Subcutaneous adipose tissue (tissue), 4 donors: Measurements from ENCODE around the gene ARHGEF17. TPM values are rescaled to one million over a fixed set of nuclear protein-coding genes. Genes with fewer than 3 reads are reported as not detected.

Experiments used
- total RNA-seq, 4 donors: library from RNA; depleted of rRNA; stranded (reverse); fragments of >200 nt; gene quantifications; one replicate each; pipeline ENCODE4 v1.1.0, GENCODE V29; 2016
- TF ChIP-seq, protein P1 (sequence below): fragments of 450-650 bp; IDR thresholded peaks from one replicate; pipeline ENCODE4 v1.5.1; 2016; ENCODE audit warnings: low read depth, mild to moderate bottlenecking, control low read depth, antibody characterized with exemption, moderate library complexity

The ARHGEF17 gene
- total RNA-seq, 4 donors from 2014 or later, result 13.1 to 95.1 (median 28.3) TPM

DNA sequence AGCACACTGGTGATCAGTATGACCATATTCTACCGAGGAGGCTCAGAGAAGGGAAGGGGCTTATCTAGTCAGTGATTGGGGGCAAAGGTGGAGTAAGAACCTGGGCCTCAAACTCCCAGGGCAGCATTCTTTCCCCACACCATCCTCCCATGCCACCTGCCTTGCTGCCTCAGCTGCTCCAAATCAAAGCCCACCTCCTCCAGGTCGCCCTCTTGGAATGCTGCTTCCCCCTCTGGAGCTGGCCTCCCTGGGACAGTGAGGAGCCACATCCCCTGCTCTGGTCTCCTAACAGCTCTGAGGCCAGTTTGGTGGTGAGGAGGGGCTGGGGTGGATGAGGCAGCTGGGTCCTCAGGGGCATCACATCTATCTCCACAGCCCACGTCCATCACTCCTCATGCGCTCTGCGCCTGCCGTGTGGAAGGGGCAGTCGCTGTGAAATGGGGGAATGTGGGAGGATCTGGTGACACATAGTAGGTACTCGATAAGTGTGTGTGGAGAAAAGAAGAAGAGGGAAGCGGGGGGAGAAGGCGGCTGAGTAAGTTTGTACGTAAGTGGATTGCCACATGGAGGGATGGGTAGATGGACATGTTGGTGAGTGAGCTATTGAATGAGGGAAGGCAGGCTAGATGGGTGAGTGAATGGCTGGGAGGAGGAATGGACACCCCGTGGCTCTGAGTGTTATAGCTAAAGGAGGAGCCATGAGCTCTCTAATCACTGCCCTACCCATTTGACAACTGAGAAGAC, 16.1 kb upstream of the ARHGEF17 start:
- TF ChIP-seq, protein P1, sequence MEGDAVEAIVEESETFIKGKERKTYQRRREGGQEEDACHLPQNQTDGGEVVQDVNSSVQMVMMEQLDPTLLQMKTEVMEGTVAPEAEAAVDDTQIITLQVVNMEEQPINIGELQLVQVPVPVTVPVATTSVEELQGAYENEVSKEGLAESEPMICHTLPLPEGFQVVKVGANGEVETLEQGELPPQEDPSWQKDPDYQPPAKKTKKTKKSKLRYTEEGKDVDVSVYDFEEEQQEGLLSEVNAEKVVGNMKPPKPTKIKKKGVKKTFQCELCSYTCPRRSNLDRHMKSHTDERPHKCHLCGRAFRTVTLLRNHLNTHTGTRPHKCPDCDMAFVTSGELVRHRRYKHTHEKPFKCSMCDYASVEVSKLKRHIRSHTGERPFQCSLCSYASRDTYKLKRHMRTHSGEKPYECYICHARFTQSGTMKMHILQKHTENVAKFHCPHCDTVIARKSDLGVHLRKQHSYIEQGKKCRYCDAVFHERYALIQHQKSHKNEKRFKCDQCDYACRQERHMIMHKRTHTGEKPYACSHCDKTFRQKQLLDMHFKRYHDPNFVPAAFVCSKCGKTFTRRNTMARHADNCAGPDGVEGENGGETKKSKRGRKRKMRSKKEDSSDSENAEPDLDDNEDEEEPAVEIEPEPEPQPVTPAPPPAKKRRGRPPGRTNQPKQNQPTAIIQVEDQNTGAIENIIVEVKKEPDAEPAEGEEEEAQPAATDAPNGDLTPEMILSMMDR, result no peak

DNA sequence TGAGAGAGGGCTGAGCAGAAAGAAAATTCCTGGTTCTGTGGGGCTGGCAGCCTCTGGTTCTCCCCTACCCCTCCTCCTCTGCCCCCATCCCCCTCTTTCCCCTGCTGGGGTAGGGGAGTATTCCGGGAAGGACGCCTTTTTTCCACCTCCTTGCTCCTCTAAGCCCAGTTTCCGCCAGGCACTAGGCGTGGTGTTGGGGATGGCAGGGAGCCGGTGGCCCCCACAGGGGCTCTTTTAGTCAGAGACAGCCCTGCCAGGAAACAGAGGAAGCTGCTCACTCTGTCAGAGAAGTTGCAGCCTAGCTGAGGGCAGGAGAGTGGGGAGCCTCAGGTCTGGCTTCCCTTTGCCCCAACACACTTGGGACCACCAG, 15.6 kb upstream of the ARHGEF17 start:
- TF ChIP-seq, protein P1, result no peak

DNA sequence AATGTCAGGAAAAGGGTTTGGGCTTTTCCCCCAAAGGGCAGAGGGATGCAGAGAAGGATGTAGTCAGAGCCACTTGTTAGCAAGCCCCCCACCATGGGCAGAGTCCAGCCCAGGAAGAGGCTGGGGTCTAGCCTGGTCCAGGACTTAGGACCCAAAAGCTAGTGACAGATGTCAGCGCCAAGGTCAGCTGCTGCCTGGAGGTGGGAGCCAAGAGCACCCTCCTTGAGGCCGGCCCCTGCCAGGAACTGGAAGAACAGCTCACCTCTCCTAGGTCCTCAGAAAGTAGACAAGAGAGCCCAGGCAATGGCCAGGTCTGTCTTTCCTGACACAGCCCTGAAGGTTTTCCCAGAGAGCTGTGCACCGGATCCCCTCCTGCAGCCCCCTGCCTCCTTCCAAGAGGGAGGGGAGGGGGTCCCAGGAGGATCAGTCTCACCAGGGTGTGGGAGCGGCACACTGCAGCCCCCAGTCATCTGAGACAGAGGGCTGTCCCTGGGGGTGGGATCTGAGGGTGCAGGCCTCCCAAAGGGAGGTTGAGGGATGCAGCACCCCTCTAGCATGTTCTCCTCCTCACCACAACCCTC, 14.6 kb upstream of the ARHGEF17 start:
- TF ChIP-seq, protein P1, result no peak

DNA sequence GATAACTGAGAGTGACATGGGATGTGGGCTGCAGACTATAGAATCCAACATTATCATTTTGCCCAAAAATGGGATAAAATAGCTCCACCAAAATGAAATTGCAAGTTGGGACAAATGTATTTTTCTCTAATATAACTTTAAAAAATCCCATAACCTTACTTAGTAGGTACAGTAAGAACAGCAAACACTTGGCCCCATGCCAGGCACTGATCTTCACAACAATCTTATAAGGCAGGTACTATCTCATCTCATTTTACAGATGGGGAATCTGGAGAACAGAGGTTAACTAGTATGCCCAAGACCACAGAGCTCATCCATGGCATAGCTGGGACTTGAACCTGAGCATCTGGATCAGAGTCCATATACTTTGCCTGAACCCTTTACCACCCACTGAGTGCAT, 13.5 kb upstream of the ARHGEF17 start:
- TF ChIP-seq, protein P1, result no peak

DNA sequence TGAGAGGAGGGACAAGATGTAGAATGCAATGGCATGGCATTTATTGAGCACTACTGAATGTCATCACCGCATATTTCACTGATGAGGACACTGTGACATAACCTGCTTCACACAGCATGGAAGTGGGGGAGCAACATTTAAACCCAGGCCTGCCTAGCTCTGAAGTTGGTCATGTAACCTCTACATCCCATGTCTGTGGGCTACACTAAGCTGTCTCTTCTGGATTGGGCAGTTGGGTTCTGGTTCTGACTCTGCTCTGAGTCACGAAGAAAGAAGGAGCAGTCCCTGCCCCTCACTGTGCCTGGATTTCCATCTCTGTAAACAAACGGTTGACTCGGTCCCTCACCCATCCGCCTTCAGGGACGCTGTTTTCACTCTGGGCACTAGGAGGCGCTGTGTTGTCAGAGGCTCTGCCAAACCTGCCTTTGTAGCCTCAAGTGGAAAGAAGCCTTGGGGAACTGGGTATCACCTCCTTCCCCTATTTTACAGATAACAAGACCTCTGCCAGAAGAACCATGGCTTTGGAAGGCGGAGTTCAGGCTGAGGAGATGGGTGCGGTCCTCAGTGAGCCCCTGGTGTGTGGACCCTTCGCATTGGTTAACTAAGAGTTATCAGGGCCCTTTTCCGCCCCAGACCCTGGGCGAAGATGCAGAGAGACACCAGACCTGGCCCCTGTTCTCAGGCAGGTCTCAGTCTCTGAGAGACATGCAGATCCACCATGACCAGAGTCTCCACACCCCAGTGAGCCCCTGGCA, 12.7 kb upstream of the ARHGEF17 start:
- TF ChIP-seq, protein P1, result no peak

DNA sequence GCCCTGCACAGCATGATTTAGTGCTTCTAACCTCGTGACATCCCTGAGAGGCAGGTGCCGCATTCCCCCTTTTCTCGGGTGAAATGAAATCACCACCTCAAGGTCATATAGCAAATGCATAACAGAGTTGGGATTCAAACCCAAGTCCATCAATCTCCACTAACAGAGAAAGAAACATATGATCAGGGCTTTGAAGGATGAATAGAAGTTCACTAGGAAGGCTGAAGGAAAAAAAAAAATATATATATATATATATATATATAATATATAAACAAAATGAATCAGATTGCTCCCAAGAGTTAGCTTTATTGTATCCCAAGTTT, 12.1 kb upstream of the ARHGEF17 start:
- TF ChIP-seq, protein P1, result no peak

DNA sequence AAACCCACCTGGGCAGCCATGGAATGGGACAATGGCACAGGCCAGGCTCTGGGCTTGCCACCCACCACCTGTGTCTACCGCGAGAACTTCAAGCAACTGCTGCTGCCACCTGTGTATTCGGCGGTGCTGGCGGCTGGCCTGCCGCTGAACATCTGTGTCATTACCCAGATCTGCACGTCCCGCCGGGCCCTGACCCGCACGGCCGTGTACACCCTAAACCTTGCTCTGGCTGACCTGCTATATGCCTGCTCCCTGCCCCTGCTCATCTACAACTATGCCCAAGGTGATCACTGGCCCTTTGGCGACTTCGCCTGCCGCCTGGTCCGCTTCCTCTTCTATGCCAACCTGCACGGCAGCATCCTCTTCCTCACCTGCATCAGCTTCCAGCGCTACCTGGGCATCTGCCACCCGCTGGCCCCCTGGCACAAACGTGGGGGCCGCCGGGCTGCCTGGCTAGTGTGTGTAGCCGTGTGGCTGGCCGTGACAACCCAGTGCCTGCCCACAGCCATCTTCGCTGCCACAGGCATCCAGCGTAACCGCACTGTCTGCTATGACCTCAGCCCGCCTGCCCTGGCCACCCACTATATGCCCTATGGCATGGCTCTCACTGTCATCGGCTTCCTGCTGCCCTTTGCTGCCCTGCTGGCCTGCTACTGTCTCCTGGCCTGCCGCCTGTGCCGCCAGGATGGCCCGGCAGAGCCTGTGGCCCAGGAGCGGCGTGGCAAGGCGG, 11.4 kb upstream of the ARHGEF17 start:
- TF ChIP-seq, protein P1, result no peak
